Measurements from ENCODE around the gene PGRMC2. TPM values are rescaled to one million over a fixed set of nuclear protein-coding genes. Genes with fewer than 3 reads are reported as not detected.

PGRMC2 gene
- total and polyA plus RNA-seq, 2 of the 8 experiments (the other 6 are each of a cell fraction or from before 2014, with no cell fraction given) = 9.5 to 85.3 TPM

GRCh38 chr4:128287871-128288688 lies 467 bp upstream of the PGRMC2 start (continued):
- TF ChIP-seq KDM1A (IDR thresholded peaks at IDR 0.05; ENCODE audit: borderline replicate concordance, low read length) (no peak), CHD1 (IDR thresholded peaks at IDR 0.05; ENCODE audit: low read depth, low read length) (no peak), FOSL1 (IDR thresholded peaks at IDR 0.05; ENCODE audit: insufficient read depth, low read depth, low read length) (0 out of 2 replicates have a peak, but pooled peaks have one; percentile 48), TEAD4 (IDR thresholded peaks at IDR 0.05; ENCODE audit: low read depth, low read length) (0 out of 2 replicates have a peak, but pooled peaks have one; percentile 22), GTF2F1 (IDR thresholded peaks at IDR 0.05; ENCODE audit: borderline replicate concordance, low read depth, low read length) (no peak), RXRA (IDR thresholded peaks at IDR 0.05; ENCODE audit: insufficient read depth, low read depth, low read length) (no peak), SIX5 (IDR thresholded peaks at IDR 0.05; ENCODE audit: low read depth, low read length) (no peak), EZH2 (IDR thresholded peaks at IDR 0.05; ENCODE audit: low read depth, low read length, severe bottlenecking) (no peak), POLR2AphosphoS5 (IDR thresholded peaks at IDR 0.05; ENCODE audit: low read depth, low read length) (peak; percentile 68), KDM4A (IDR thresholded peaks at IDR 0.05; ENCODE audit: low read depth, low read length, severe bottlenecking) (no peak), JUN (IDR thresholded peaks at IDR 0.05; ENCODE audit: low read depth, low read length) (no peak), EGR1 (IDR thresholded peaks at IDR 0.05; ENCODE audit: borderline replicate concordance, low read depth, low read length) (peak; percentile 36; the same call in 1 of the 2 replicates), ZNF274 (IDR thresholded peaks at IDR 0.05; ENCODE audit: borderline replicate concordance, extremely low read depth, low read length) (no peak), CBX5 (IDR thresholded peaks at IDR 0.05; ENCODE audit: low read depth, low read length) (no peak), BRCA1 (IDR thresholded peaks at IDR 0.05; ENCODE audit: low read depth, low read length) (no peak), CBX8 (IDR thresholded peaks at IDR 0.05; ENCODE audit: borderline replicate concordance, low read depth, low read length) (no peak), TAF7 (optimal IDR thresholded peaks at IDR 0.05; ENCODE audit: borderline replicate concordance, low read depth, low read length) (peak; percentile 67), CEBPB (IDR thresholded peaks at IDR 0.05; ENCODE audit: low read depth, low read length) (no peak), POU5F1 (IDR thresholded peaks at IDR 0.05; ENCODE audit: low read depth, low read length) (no peak), CTCF (IDR thresholded peaks at IDR 0.05; ENCODE audit: control extremely low read depth in 1 of 3, insufficient read depth in 1 of 3, low read depth in 1 of 3, low read length in 3 of 3) (peak; percentile 12 to 23 (median 14))
- TF ChIP-seq, protein P1, sequence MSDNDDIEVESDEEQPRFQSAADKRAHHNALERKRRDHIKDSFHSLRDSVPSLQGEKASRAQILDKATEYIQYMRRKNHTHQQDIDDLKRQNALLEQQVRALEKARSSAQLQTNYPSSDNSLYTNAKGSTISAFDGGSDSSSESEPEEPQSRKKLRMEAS (IDR thresholded peaks at IDR 0.05) = peak; percentile 99
